Camera-type eye (tissue), 1 donor: ENCODE measurements around the gene IL18. TPM values are rescaled to one million over a fixed set of nuclear protein-coding genes. Genes with fewer than 3 reads are reported as not detected.

Source experiments
- total RNA-seq: library from RNA; depleted of rRNA; stranded (reverse); fragments of >200 nt; gene quantifications from one replicate; pipeline ENCODE4 v1.2.3, GENCODE V29; 2014

IL18 gene
- total RNA-seq: 4.4 TPM

GRCh38 chr11:112163875-112164685, at the start of gene IL18:
Gene IL18 (minus strand): TSS chr11:112164094. CDS start chr11:112155053, 9,041 bp downstream.

DNA sequence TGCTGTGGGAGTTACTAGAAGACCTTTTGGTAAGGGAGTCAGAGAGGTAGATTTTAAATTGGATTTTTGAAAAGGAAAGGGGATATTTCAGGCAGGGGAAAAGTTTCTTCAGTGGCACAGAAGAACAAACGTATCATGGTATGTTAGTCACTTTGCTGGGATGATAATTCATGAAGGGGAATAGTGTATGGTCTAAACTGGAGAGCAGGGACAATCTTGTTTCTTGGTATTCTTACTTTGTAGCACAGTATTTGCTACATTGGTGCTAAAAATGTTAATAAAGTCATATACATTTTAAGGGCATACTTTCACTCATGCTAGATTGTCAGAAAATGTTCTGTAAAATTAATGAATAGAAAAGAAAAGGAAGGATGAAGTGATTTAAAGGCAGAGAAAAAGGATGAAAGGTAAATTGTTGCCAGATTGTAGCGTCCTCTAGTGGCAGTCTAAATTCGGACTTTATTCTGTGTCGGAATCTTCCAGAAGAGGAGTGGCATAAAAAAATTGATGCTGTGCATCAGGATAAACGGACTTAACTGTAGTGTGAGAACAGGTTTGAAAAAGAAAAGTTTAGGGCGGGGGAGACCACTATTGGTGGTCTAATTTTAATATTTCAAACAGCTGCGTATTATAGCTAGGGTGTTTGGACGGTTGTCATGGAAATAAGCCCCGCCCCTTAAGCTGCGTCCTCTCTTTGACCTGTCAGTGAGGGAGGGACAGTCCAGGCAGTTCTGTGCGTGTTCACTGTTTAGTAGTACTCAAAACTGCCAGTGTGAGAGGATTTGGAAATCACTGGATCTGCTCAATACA, 11.1 kb upstream of the IL18 start, which contains the start of gene BCO2:
TSS of gene BCO2 (plus strand) at position 724 of the 810 bp plus-strand sequence. CDS start 90 bp downstream, outside the sequence.

DNA sequence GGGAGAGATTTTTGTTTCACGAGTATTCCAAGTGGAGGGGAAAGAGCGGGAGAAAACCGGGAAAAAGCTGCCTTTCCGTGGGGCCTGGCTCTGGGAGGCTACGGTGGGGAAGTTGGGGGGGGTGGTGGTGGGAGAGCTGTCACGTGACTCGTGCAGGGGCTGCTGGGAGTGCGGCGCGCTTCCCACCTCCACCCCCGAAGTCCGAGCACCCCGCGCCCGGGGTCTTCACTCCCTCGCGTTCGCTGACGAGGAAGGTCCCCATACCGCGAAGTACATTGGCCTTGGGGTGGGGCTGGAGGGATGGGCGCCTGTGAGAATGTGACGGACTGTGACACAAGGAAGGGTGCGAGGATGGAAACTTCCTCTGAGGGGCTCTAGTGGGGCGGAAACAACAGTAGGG, 3.3 kb upstream of the IL18 start, which contains the start of gene TEX12:
TSS of gene TEX12 (plus strand) at position 228 of the 400 bp plus-strand sequence. CDS start 1,897 bp downstream, outside the sequence.

Other genes with a start within 250 kb of the IL18 start
- gene C11orf52, start 245.2 kb downstream of the IL18 start, total RNA-seq: 1.3 TPM
- gene DIXDC1, start 226.8 kb downstream of the IL18 start, total RNA-seq: 53.6 TPM
- 35.1 TPM for gene DLAT, start 138.7 kb downstream of the IL18 start, total RNA-seq
- gene PIH1D2, start 90.1 kb downstream of the IL18 start, total RNA-seq: 5.9 TPM
- gene NKAPD1, start 89.8 kb downstream of the IL18 start, total RNA-seq: 31.3 TPM
- gene TIMM8B, start 77.3 kb downstream of the IL18 start, total RNA-seq: 48.8 TPM
- 70.3 TPM for gene SDHD, start 77.2 kb downstream of the IL18 start, total RNA-seq
- gene TEX12, start 3.3 kb upstream of the IL18 start, total RNA-seq: 0.93 TPM
- gene BCO2, start 11.4 kb upstream of the IL18 start, total RNA-seq: 16.1 TPM
- 34.7 TPM for gene PTS, start 62.3 kb upstream of the IL18 start, total RNA-seq
- not detected for gene PLET1, start 96.8 kb upstream of the IL18 start, total RNA-seq